Ishikawa (cell line): ENCODE data around the gene PDE11A.

Source experiments
- CEBPB ChIP-seq: IDR thresholded peaks from 2 replicates; pipeline ENCODE4 v1.6.1; 2012
- CREB1 ChIP-seq: IDR thresholded peaks from 2 replicates; pipeline ENCODE4 v1.6.1; 2012; ENCODE audit warnings: low read depth
- EGR1 ChIP-seq: IDR thresholded peaks from 2 replicates; pipeline ENCODE4 v1.6.1; 2012
- EP300 ChIP-seq: IDR thresholded peaks from 2 replicates; pipeline ENCODE4 v1.6.1; 2012; ENCODE audit warnings: borderline replicate concordance
- FOXM1 ChIP-seq: IDR thresholded peaks from 2 replicates; pipeline ENCODE4 v1.6.1; 2012; ENCODE audit warnings: low read depth, borderline replicate concordance
- RAD21 ChIP-seq: IDR thresholded peaks from 2 replicates; pipeline ENCODE4 v1.6.1; 2012; ENCODE audit warnings: low read depth
- TAF1 ChIP-seq: IDR thresholded peaks from 2 replicates; pipeline ENCODE4 v1.6.1; 2012; ENCODE audit warnings: low read depth, mild to moderate bottlenecking
- TCF12 ChIP-seq: IDR thresholded peaks from 2 replicates; pipeline ENCODE4 v1.6.1; 2012; ENCODE audit warnings: low read depth
- YY1 ChIP-seq: IDR thresholded peaks from 2 replicates; pipeline ENCODE4 v1.6.1; 2012; ENCODE audit warnings: low read depth
- ZBTB7A ChIP-seq: IDR thresholded peaks from 2 replicates; pipeline ENCODE4 v1.6.1; 2012; ENCODE audit warnings: low read depth
- TF ChIP-seq, protein P1 (sequence below): IDR thresholded peaks from 2 replicates; pipeline ENCODE4 v1.6.1; 2012
- TF ChIP-seq, protein P2 (sequence below): IDR thresholded peaks from 2 replicates; pipeline ENCODE4 v1.6.1; 2012; ENCODE audit warnings: low read depth, mild to moderate bottlenecking
- TF ChIP-seq, protein P3 (sequence below): IDR thresholded peaks from 2 replicates; pipeline ENCODE4 v1.6.1; 2012

DNA sequence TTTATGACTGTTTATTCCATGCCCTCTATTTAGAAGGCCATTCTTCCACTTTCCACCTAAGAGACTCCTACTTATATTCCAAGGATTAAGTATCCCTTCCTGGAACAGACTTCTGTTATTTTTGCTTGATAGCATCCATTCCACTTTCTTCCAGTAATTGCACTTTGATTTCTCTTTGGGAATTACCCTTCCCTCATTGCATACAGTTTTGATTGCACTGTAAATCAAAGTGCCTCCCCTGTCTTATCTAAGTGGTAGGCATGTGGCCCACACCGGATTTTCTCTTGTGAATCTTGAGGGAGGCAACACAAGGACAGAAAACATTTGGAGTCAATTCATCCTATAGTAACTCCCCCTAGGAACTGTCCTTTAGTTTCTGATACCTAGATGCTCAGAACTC lies 120.4 kb downstream of the PDE11A start:
- no peak for TF ChIP-seq YY1
- no peak for TF ChIP-seq CEBPB
- TF ChIP-seq, protein P1, sequence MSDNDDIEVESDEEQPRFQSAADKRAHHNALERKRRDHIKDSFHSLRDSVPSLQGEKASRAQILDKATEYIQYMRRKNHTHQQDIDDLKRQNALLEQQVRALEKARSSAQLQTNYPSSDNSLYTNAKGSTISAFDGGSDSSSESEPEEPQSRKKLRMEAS, result no peak
- TF ChIP-seq EP300, result no peak
- no peak for TF ChIP-seq FOXM1
- TF ChIP-seq EGR1, result no peak
- no peak for TF ChIP-seq ZBTB7A
- TF ChIP-seq RAD21, result no peak
- TF ChIP-seq, protein P2, sequence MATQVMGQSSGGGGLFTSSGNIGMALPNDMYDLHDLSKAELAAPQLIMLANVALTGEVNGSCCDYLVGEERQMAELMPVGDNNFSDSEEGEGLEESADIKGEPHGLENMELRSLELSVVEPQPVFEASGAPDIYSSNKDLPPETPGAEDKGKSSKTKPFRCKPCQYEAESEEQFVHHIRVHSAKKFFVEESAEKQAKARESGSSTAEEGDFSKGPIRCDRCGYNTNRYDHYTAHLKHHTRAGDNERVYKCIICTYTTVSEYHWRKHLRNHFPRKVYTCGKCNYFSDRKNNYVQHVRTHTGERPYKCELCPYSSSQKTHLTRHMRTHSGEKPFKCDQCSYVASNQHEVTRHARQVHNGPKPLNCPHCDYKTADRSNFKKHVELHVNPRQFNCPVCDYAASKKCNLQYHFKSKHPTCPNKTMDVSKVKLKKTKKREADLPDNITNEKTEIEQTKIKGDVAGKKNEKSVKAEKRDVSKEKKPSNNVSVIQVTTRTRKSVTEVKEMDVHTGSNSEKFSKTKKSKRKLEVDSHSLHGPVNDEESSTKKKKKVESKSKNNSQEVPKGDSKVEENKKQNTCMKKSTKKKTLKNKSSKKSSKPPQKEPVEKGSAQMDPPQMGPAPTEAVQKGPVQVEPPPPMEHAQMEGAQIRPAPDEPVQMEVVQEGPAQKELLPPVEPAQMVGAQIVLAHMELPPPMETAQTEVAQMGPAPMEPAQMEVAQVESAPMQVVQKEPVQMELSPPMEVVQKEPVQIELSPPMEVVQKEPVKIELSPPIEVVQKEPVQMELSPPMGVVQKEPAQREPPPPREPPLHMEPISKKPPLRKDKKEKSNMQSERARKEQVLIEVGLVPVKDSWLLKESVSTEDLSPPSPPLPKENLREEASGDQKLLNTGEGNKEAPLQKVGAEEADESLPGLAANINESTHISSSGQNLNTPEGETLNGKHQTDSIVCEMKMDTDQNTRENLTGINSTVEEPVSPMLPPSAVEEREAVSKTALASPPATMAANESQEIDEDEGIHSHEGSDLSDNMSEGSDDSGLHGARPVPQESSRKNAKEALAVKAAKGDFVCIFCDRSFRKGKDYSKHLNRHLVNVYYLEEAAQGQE, result no peak
- no peak for TF ChIP-seq CREB1
- TF ChIP-seq TAF1, result no peak
- TF ChIP-seq, protein P3, sequence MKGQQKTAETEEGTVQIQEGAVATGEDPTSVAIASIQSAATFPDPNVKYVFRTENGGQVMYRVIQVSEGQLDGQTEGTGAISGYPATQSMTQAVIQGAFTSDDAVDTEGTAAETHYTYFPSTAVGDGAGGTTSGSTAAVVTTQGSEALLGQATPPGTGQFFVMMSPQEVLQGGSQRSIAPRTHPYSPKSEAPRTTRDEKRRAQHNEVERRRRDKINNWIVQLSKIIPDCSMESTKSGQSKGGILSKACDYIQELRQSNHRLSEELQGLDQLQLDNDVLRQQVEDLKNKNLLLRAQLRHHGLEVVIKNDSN, result no peak
- TF ChIP-seq TCF12, result no peak
